GM19467 (cell line): Measurements from ENCODE around the gene STRIP1.

Source experiments
- ATAC-seq: cut with Tn5 transposase; IDR thresholded peaks from one replicate; pipeline ENCODE4 v1.9.1; 2021; ENCODE audit warnings: mild to moderate bottlenecking, moderate library complexity; ENCODE audit not compliant: unreplicated experiment

The STRIP1 gene

DNA sequence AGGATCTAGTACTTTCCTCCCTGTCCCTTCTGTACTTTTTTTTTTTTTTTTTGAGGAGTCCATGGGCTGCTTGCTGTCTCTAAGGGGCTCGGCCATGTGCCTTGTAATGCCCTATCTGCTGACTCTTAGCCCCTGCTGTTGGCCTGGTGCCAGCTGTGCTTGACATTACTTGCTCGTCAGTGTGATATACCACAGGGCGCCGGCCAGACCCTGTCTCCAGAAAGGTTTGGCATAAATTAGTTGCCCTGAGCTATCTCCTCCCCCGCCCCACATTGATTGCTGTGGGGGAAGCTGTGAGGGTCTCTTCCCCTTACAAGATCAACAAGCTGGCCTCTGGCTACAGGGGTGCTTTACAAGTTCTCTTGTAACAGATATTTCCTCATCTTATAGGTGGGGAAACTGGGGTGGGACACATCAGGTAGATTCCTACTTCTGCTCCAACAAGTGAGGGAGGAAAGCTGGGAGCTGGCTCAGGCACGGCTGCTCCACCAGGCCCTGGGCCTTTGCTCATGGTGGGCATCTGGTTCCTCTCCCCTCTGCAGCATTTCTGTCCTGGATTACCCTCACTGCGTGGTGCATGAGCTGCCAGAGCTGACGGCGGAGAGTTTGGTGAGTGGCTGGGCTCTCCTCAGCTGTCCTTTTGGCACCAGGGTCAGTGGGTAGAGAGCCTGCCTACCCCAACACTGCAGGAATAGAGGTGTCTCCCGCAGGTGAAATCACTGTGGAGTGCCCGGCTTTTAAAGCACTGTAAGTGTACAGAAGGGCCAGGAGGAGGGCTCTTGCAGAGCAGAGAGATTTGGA, 15.6 kb downstream of the STRIP1 start:
- ATAC-seq: no peak

DNA sequence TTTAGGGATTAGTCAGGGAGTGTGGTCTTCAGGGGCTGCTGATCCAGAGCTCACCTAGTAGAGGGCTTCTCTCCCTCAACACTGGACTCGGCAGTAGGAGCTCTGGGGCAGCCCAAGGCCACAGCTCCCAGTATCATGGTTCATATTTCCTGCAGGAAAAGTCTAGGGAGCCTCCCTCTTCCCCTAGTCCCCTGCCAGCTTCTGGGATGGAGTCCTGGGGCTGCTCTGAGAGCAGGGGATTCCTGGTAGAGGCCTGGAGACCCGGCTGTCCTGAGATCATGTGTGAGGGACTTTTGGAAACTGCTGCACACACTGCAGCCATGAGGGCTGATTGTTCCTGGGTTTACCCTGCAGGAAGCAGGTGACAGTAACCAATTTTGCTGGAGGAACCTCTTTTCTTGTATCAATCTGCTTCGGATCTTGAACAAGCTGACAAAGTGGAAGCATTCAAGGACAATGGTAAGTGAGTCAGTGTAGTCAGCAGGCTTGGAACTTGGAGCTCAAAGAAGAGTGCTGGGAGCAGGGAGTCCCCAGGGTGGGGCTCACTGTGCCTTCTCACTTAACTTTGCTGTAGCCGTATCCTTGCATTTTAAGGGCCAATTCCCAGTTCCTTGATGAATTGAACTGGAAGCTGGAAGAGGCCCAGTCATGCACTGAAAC, 16.3 kb downstream of the STRIP1 start:
- no peak for ATAC-seq

DNA sequence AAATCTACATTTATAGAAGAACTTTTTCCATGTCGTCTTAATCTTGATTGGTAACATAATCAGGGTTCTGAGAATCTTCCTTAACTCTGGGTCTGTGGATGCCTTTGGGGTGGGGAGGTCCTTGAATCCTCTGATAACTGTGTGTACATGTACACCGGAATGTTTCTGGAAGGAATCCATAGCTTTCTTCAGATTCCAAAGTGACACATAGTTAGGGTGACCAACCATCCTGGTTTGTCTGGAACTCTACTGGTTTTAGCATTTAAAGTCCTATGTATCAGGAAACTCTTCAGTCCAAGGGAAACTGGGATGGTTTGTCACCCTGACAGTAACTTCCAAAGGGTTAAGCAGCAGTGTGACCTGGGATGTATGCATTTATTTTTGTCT, 16.8 kb downstream of the STRIP1 start:
- no peak for ATAC-seq

DNA sequence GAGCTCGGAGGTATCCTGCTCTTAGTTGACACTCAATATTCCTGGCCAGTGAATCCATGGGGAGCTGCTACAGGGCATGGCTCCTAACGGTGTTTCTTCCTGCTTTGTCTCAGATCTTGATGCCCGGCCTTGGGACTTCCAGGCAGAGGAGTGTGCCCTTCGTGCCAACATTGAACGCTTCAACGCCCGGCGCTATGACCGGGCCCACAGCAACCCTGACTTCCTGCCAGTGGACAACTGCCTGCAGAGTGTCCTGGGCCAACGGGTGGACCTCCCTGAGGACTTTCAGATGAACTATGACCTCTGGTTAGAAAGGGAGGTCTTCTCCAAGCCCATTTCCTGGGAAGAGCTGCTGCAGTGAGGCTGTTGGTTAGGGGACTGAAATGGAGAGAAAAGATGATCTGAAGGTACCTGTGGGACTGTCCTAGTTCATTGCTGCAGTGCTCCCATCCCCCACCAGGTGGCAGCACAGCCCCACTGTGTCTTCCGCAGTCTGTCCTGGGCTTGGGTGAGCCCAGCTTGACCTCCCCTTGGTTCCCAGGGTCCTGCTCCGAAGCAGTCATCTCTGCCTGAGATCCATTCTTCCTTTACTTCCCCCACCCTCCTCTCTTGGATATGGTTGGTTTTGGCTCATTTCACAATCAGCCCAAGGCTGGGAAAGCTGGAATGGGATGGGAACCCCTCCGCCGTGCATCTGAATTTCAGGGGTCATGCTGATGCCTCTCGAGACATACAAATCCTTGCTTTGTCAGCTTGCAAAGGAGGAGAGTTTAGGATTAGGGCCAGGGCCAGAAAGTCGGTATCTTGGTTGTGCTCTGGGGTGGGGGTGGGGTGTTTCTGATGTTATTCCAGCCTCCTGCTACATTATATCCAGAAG, 19.4 kb downstream of the STRIP1 start:
- ATAC-seq: no peak

DNA sequence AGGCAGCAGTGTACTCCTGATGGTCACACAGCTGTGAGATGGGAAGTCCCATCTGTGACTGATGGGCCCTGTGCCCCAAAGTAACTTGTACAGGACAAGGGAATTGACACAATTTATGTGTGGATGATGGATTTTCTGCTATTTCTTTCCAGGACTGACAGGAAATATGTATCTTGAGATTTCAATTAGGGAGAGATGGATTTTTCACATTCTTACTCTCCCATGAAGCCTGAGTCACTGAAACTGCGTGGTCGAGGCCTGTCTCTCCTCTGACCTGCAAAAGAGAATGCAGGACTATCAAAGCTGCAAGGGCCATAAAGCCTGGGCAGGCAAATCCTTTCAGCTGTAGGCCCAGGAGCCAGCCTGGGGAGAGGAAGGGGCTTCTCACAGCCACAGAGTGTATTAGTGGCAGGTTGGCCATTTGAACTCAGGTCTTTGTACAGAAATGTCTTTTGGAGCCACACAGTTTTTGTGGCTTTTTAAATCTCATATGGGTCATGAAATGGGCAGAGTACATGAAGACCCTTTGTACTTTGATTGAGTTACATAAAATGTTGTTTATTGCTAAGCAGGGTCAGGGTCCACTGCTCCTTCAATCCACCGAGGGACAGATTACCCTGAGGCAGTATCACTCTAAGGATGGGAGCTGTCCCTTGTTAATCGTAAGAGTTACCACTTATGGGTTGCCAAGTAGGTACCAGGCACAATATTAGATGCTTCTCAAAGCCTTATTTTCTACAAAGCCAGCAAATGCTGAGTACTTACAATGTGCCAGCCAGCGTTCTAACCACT, 21.3 kb downstream of the STRIP1 start:
- no peak for ATAC-seq

DNA sequence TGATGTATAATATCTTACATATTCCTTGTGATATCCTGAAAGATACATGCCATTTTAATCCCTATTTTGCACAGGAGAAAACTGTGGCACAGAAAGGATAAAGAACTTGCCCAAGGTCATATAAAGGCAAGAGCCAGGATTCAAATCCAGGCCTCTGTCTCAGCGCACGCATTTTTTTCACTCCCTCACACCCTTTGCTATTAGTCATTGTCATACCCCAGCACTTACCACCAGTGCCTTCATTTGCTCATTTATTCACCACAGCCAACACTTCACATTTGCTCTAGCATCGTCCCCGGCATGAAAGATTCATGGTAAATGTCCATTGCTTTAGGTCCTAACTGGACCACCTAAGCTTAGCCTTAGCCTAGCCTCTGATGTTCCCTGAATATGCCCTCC, 21.9 kb downstream of the STRIP1 start:
- ATAC-seq: no peak

DNA sequence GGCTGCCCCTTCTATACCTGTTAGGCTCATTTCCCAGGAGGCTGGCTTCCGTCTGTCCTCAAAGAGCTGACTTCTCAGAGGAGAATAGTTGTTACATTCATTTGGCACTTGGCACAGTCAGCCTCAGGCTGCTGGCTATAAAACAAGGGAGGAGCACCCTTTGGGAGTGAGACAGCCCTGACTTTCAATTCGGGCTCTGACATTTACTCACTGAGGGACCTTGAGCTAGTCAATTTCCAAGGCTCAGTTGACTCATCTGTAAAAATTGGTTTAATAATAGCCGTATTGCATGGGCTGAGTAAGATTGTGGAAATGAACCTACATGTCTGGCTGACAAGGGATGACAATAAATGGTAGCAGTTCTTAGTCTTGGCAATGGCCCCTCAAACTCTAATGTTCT, 22.4 kb downstream of the STRIP1 start:
- no peak for ATAC-seq

DNA sequence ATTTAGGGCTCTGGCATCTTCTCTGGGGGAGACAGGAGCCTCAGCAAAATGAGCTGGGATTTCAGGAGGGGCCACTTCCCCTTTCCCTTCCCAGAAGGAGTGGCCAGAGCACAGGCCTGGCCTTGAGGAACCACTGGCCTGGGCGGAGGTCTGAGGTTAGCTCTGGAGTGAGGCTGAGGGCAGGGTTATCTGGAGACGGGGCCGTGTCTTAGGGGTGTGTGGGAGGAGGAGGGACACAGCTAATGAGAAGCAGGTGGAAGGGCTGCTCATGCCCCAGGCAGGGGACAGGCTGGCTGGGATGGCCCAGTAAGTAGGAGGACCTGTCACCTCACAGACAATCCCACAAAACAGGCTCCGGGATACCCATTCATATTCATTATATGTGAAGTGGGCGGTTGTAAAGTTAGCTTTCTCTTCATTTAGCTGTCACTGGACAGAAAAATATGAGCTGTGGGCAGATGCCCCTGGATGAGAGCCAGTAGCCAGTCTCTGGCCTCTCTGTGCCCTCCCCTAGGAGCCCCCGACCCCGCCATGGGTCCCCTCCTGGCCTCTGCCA, 23.6 kb downstream of the STRIP1 start:
- ATAC-seq: no peak

DNA sequence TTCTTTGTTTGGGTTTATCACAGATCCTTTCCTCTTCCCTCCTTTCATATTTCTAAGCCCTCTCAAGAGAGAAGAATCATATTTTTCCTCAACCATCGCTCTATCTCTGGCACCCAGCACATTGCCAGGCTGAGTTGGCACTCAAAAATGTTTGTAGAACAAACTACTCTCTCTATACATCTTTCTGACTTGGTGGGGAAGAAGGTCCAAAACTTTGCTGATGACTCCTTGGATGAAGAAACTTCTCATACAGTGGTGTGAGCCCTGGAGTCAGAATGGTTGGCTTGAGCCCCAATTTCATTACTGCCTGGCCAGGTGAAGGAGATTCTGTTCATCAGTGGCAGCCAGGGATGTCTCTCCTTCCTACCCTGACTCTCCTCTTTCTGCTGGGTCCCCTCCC, 24.2 kb downstream of the STRIP1 start:
- ATAC-seq: no peak

DNA sequence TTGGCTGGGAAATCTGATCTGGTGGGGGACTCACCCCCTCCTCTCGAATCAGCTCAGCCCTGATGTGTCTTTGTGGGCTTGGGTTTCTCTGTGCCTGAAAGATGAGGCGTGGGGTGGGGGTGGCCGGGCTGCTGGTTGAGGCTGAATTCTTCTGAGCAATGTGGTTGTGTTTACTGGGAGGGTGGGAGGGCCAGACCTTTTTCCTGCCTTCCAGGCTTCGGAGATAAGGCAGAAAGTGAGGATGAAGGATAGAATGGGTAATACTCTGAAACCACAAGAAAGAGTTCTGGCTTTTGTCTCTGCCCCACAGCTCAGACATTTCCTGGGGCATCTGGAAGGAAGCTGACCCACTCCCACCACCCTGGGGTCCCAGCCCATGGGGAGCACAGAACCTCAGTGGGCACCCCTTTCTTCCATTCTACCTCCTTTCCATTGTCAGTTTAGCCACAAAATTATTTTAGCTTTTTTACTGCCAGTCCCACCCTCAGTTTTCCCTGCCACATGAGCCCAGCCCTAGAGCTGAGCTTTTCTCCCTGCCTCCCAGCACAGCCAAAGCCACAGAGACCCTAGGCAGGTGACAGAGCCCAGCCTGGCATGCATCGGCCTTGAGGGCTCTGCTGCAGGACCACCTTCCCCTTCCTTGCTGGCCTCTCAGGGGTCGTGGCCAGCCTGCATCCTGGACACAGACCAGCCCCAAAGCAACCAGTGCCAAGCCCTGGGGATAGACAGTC, 24.9 kb downstream of the STRIP1 start:
- no peak for ATAC-seq

DNA sequence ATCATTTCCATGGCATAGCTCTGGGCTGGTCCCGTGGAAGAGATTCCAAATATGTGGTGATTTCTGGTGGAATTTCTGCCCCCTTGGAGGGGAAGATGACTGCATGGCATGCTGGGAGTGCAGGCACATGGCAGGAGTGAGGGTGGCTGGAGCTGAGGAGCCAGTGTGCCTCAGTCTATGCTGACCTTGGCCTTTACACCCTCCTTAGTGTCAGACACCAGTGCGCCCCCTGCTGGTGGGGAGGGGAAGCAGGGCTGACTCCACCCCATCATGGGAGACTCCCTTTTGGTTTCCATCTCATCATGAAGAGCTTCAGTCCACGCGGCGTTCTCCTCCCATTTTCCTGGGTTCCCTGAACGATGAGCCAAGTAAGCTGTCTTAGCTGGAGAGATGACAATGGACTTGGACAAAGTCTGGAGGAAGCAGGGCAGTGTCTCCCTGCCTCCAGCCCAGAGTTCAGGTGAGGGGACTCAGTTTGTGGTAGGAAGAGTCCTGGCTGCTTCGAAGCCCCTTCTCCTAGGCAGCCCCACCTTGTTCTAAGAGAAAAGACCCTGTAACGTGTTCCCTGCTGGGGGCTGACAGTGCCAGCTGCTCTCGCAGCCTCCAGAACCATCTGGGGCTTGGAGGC, 25.7 kb downstream of the STRIP1 start:
- ATAC-seq: no peak

DNA sequence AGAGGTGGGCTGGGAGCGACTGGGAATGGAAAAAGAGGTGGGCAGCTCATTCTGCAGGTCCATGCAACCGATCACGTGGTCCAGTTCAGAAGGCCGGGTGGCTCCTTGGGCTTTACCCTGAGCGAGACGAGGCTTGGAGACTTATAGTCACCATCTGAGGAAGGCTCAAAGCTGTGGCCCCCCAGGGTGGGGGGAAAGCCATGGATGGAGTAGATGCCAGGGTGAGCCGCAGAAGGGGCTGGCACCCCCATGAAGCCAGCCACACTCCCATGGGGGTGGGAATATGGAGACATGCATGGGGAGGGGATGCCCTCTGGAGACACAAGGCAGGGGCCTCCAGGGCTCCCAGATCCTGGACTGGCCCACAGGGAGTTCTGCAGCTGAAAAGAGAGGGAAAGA, 26.2 kb downstream of the STRIP1 start:
- no peak for ATAC-seq

DNA sequence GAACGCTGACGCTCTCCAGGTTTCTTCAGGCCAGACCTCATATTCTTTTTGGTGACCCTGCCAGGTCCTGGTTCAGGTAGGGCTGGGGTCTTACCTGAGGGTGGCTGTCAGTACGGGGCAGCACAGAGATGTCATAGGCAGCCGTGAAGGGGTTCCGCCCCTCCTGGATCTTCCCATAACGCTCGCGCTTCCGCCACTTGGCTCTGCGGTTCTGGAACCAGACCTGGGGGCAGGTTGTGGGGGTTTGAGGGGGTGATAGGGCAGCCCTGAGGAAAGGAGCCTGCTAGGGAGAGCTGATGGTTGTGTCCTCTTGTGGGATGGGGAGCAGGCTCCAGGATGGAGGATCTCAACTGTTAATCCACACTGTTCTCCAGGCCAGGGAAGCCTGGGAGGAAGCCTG, 26.9 kb downstream of the STRIP1 start:
- ATAC-seq: no peak

DNA sequence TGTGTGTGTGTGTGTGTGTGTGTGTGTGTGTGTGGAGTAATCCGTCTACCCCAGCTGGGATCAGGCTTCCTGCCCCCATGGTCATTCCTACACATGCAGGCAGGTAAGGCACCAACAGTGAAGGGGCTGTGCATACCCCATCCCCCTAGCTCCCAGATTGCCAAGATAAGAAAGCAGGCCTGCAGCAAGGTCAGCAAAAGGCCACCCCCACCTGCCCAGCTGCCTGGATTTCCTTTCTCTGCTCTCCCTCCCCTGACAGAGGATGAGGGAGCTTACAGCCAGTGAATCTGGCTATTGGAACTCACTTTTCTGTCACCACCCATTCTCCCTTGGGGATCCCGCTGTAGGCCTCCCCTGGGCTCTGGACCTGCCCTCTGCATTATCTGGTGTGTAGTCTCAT, 28.2 kb downstream of the STRIP1 start:
- no peak for ATAC-seq

DNA sequence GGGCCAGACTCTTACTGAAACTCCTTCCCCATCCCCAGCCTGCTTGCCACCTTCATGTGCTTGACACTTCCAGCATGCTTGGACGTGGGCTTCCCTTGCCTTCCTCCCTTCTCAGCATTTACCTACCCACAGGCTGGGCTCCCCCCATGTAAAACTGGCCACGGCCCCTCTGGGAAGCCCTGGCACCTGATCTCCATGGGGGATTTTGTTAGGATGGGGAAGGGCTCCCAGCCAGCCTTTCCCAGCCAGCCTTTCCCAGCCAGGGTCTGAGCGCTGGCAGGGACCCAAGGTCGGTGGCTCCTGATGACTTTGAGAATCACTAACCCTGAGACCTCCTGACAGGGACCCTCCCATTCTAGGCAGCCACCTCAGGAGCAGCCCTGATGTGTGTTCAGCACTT, 29.4 kb downstream of the STRIP1 start:
- no peak for ATAC-seq

DNA sequence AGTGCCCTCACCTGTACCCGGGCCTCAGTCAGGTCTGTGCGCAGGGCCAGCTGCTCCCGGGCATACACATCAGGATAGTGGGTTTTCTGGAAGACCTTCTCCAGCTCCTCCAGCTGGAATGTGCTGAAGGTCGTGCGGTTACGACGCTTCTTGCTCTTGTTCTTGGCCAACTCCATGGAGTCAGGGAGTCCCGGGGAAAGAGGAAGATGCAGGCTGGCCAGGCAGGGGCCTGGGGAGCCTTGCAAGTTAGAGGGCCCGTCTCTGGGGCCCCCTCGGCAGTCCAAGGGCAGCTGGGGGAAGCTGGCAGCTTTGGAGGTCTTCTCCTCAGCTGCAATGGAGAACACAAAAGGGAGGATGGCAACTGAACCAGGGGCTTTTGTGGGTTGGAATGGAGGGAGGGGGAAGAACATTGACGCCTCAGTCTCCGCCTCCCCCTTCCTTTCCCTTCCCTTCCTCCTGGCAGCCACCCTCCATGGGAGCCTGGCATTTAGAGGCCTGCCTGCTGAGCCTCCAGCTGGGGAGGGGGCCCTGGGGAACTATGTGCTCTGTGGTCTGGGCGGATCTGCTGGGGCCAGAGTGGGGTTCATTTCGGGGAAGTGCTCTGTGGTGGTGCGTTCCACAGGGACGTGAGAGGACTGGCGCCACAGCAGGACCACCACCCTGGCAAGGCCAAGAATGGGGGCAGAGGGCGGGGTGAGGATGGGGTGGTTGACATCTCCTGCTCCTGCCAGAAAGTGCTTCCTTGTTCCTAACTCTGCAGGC, 30.3 kb downstream of the STRIP1 start:
- no peak for ATAC-seq

DNA sequence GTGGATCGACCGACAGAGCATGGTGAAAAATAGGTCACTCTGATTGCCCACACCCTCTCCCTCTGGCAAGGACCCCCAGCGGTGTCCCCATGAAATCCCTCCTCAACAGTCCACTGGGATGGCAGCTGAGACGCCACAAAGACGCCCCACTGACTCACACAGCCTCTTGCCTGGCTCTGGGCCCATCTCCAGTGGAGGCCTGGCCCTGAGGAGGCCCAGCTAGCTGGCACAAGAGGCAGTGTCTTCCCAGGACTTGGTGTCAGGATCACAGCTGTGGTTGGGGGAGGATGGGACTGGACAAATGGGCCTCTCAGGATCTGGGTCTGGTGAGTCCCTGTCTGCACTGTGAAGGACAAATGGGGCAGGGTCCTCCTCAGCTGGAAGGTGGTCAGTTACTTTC, 31.4 kb downstream of the STRIP1 start:
- no peak for ATAC-seq

DNA sequence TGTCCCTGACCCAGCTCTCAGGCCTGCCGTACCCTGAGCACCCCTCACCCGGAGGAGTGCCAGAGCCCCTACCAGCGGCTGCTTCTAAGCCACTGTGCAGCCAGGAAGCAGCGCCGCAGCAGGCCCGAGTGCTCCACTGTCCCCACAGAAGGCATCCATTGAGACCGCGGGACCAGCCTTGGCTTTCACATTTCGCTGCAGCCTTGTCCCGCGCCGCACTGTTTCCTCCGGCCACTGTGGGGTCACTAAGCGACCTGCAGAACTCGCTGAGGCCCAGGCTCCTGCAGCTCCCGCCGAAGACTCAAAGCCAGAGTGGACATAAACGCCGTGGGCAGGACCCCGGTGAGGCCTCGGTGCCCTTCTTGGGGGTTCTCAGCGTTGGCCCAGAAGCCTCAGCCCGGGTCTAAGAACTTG, 33.1 kb downstream of the STRIP1 start:
- ATAC-seq: no peak
